SK-N-SH treated with all-trans-retinoic acid at 6 μM for 48 hours (cell line): Measurements from ENCODE around the gene CLEC16A.

ENCODE experiments used
- ARNTL ChIP-seq: fragments of 450-650 bp; formaldehyde crosslinking; IDR thresholded peaks from 2 replicates; pipeline ENCODE4 v1.5.0; 2020; ENCODE audit warnings: low read depth, mild to moderate bottlenecking, moderate library complexity, borderline replicate concordance
- GLIS3 ChIP-seq: fragments of 250-450 bp; sonication (Bioruptor Pico); IDR thresholded peaks from 2 replicates; pipeline ENCODE4 v1.5.0; 2020; ENCODE audit warnings: mild to moderate bottlenecking, moderate library complexity
- PATZ1 ChIP-seq: fragments of 250-450 bp; sonication (Bioruptor Pico); IDR thresholded peaks from 2 replicates; pipeline ENCODE4 v1.8.0; 2020; ENCODE audit warnings: mild to moderate bottlenecking, moderate library complexity, borderline replicate concordance
- SNAI2 ChIP-seq: fragments of 250-450 bp; sonication (Bioruptor Pico); IDR thresholded peaks from 2 replicates; pipeline ENCODE4 v1.5.0; 2020; ENCODE audit warnings: mild to moderate bottlenecking, moderate library complexity
- TOX ChIP-seq: fragments of 250-450 bp; sonication (Bioruptor Pico); IDR thresholded peaks from 2 replicates; pipeline ENCODE4 v1.8.0; 2021; ENCODE audit warnings: mild to moderate bottlenecking, moderate library complexity, borderline replicate concordance

GRCh38 chr16:11090232-11090631 lies 145.9 kb downstream of the CLEC16A start:
- TF ChIP-seq ARNTL (CRISPR knock-in tag) (no peak), PATZ1 (CRISPR knock-in tag) (no peak), SNAI2 (CRISPR knock-in tag) (no peak), TOX (CRISPR knock-in tag) (no peak), GLIS3 (no peak)
